KOPT-K1 (cell line): ENCODE data around the gene NFAM1.

Experiments
- H3K27ac ChIP-seq: fragments of 200-600 bp; sonication (generic); 2 replicates; pipeline ENCODE4 v1.5.1; 2016; ENCODE audit warnings: antibody characterized with exemption, mild to moderate bottlenecking, low read depth, low read length; ENCODE audit not compliant: poor library complexity, severe bottlenecking
- H3K36me3 ChIP-seq: fragments of 200-600 bp; sonication (generic); 2 replicates; pipeline ENCODE4 v1.5.1; 2017; ENCODE audit warnings: antibody characterized with exemption, mild to moderate bottlenecking, low read length, moderate library complexity; ENCODE audit not compliant: insufficient read depth
- H3K9me3 ChIP-seq: fragments of 200-600 bp; sonication (generic); 2 replicates; pipeline ENCODE4 v1.5.1; 2017; ENCODE audit warnings: antibody characterized with exemption, low read length, mild to moderate bottlenecking; ENCODE audit not compliant: insufficient read depth, poor library complexity, severe bottlenecking

The NFAM1 gene

GRCh38 chr22:42431401-42432019 lies 693 bp downstream of the NFAM1 start:
- H3K36me3 ChIP-seq: no peaks in the 10 kb centered on the region
- no peak overlapping the region for H3K27ac ChIP-seq
- H3K9me3 ChIP-seq: no peaks in the 10 kb centered on the region

GRCh38 chr22:42430528-42431125 lies 1.6 kb downstream of the NFAM1 start:
- H3K27ac ChIP-seq: no peak overlapping the region
- no peaks in the 10 kb centered on the region for H3K9me3 ChIP-seq
- no peaks in the 10 kb centered on the region for H3K36me3 ChIP-seq

- Histone ChIP-seq H3K27ac (no peak overlapping the region), H3K9me3 (no peaks in the 10 kb centered on the region), H3K36me3 (no peaks in the 10 kb centered on the region)
These were observed 3.4 kb downstream of the NFAM1 start for GRCh38 chr22:42428760-42429159.

- Histone ChIP-seq H3K36me3 (no peaks in the 10 kb centered on the region), H3K27ac (no peak overlapping the region), H3K9me3 (no peaks in the 10 kb centered on the region)
These were observed 4.2 kb downstream of the NFAM1 start for GRCh38 chr22:42428025-42428424.

GRCh38 chr22:42427167-42427566 lies 5.0 kb downstream of the NFAM1 start:
- Histone ChIP-seq H3K9me3 (no peaks in the 10 kb centered on the region), H3K27ac (no peak overlapping the region)

GRCh38 chr22:42425989-42426355 lies 6.2 kb downstream of the NFAM1 start:
- H3K36me3 ChIP-seq: no peaks in the 10 kb centered on the region
- no peak overlapping the region for H3K27ac ChIP-seq
- H3K9me3 ChIP-seq: no peaks in the 10 kb centered on the region

More at GRCh38 chr22:42427167-42427566, 5.0 kb downstream of the NFAM1 start:
- H3K36me3 ChIP-seq: no peaks in the 10 kb centered on the region

- no peaks in the 10 kb centered on the region for H3K36me3 ChIP-seq
- no peak overlapping the region for H3K27ac ChIP-seq
- no peaks in the 10 kb centered on the region for H3K9me3 ChIP-seq
These were observed 6.7 kb downstream of the NFAM1 start for GRCh38 chr22:42425337-42425988.

GRCh38 chr22:42419243-42419881 lies 12.8 kb downstream of the NFAM1 start:
- H3K9me3 ChIP-seq: no peaks in the 10 kb centered on the region
- no peak overlapping the region for H3K27ac ChIP-seq
- H3K36me3 ChIP-seq: no peaks in the 10 kb centered on the region

- H3K36me3 ChIP-seq: no peaks in the 10 kb centered on the region
These were observed 13.4 kb downstream of the NFAM1 start for GRCh38 chr22:42418811-42419242.

GRCh38 chr22:42417645-42418305 lies 14.4 kb downstream of the NFAM1 start:
- Histone ChIP-seq H3K27ac (no peak overlapping the region), H3K36me3 (no peaks in the 10 kb centered on the region), H3K9me3 (no peaks in the 10 kb centered on the region)

More at GRCh38 chr22:42418811-42419242, 13.4 kb downstream of the NFAM1 start:
- Histone ChIP-seq H3K9me3 (no peaks in the 10 kb centered on the region), H3K27ac (no peak overlapping the region)

- Histone ChIP-seq H3K27ac (no peak overlapping the region), H3K9me3 (no peaks in the 10 kb centered on the region), H3K36me3 (no peaks in the 10 kb centered on the region)
These were observed 15.5 kb downstream of the NFAM1 start for GRCh38 chr22:42416671-42417230.

- no peak overlapping the region for H3K27ac ChIP-seq
- H3K36me3 ChIP-seq: no peaks in the 10 kb centered on the region
- H3K9me3 ChIP-seq: no peaks in the 10 kb centered on the region
These were observed 17.5 kb downstream of the NFAM1 start for GRCh38 chr22:42414565-42415303.

- H3K9me3 ChIP-seq: no peaks in the 10 kb centered on the region
- H3K27ac ChIP-seq: no peak overlapping the region
- no peaks in the 10 kb centered on the region for H3K36me3 ChIP-seq
These were observed 18.2 kb downstream of the NFAM1 start for GRCh38 chr22:42414021-42414420.

- Histone ChIP-seq H3K36me3 (no peaks in the 10 kb centered on the region), H3K27ac (no peak overlapping the region), H3K9me3 (no peaks in the 10 kb centered on the region)
These were observed 19.4 kb downstream of the NFAM1 start for GRCh38 chr22:42412744-42413333.
